Measurements from ENCODE around the gene PFN4.
"Not testable (repeated sequence)": the region's sequence is repeated elsewhere in the genome, so short reads cannot be mapped to it uniquely, and the experiment has no call there.

Gene PFN4

GRCh38 chr2:24115057-24115456, 8.1 kb downstream of the PFN4 start:
- peak; percentile 33 for DNase-seq (ENCODE audit: insufficient read length, low spot score)
- FAIRE-seq: peak; percentile 64

- FAIRE-seq (peak; percentile 36), DNase-seq (ENCODE audit: insufficient read length, low spot score) (peak; percentile 11)
Observed at GRCh38 chr2:24111407-24111901, 11.7 kb downstream of the PFN4 start.

- FAIRE-seq: no peak
Observed at GRCh38 chr2:24110660-24111303, 12.4 kb downstream of the PFN4 start.

GRCh38 chr2:24109431-24109830, 13.7 kb downstream of the PFN4 start:
- not testable (repeated sequence) for DNase-seq (ENCODE audit: insufficient read length, low spot score)

More at GRCh38 chr2:24110660-24111303, 12.4 kb downstream of the PFN4 start:
- no peak for DNase-seq (ENCODE audit: insufficient read length, low spot score)

GRCh38 chr2:24107336-24107735, 15.8 kb downstream of the PFN4 start:
- FAIRE-seq (no peak), DNase-seq (ENCODE audit: insufficient read length, low spot score) (no peak)

More at GRCh38 chr2:24109431-24109830, 13.7 kb downstream of the PFN4 start:
- not testable (repeated sequence) for FAIRE-seq

- FAIRE-seq (no peak), DNase-seq (ENCODE audit: insufficient read length, low spot score) (no peak)
Observed at GRCh38 chr2:24106786-24107185, 16.3 kb downstream of the PFN4 start.

GRCh38 chr2:24105816-24106215, 17.3 kb downstream of the PFN4 start:
- FAIRE-seq: no peak
- DNase-seq (ENCODE audit: insufficient read length, low spot score): no peak

- no peak for FAIRE-seq
- no peak for DNase-seq (ENCODE audit: insufficient read length, low spot score)
Observed at GRCh38 chr2:24104906-24105305, 18.2 kb downstream of the PFN4 start.

GRCh38 chr2:24104110-24104650, 19.0 kb downstream of the PFN4 start:
- FAIRE-seq: no peak
- DNase-seq (ENCODE audit: insufficient read length, low spot score): no peak

- DNase-seq (ENCODE audit: insufficient read length, low spot score) (no peak), FAIRE-seq (no peak)
Observed at GRCh38 chr2:24102677-24103076, 20.5 kb downstream of the PFN4 start.

GRCh38 chr2:24101992-24102391, 21.1 kb downstream of the PFN4 start:
- FAIRE-seq (no peak), DNase-seq (ENCODE audit: insufficient read length, low spot score) (no peak)

GRCh38 chr2:24100732-24101131, 22.4 kb downstream of the PFN4 start:
- not testable (repeated sequence) for DNase-seq (ENCODE audit: insufficient read length, low spot score); FAIRE-seq

GRCh38 chr2:24095171-24095677, 27.9 kb downstream of the PFN4 start:
- FAIRE-seq; DNase-seq (ENCODE audit: insufficient read length, low spot score): not testable (repeated sequence)

- not testable (repeated sequence) for FAIRE-seq
Observed at GRCh38 chr2:24093270-24093669, 29.9 kb downstream of the PFN4 start.

GRCh38 chr2:24088821-24089359, 34.2 kb downstream of the PFN4 start:
- no peak for DNase-seq (ENCODE audit: insufficient read length, low spot score)
- FAIRE-seq: no peak

More at GRCh38 chr2:24093270-24093669, 29.9 kb downstream of the PFN4 start:
- not testable (repeated sequence) for DNase-seq (ENCODE audit: insufficient read length, low spot score)

GRCh38 chr2:24087032-24087431, 36.1 kb downstream of the PFN4 start:
- FAIRE-seq (no peak), DNase-seq (ENCODE audit: insufficient read length, low spot score) (no peak)

GRCh38 chr2:24086241-24086640, 36.9 kb downstream of the PFN4 start:
- DNase-seq (ENCODE audit: insufficient read length, low spot score) (no peak), FAIRE-seq (no peak)

- no peak for FAIRE-seq
- no peak for DNase-seq (ENCODE audit: insufficient read length, low spot score)
Observed at GRCh38 chr2:24085200-24085489, 38.0 kb downstream of the PFN4 start.

GRCh38 chr2:24084386-24085199, 38.5 kb downstream of the PFN4 start, which contains the start of gene TP53I3:
Gene TP53I3, minus strand, starts transcription at chr2:24084834. Its CDS starts 508 bp downstream, at chr2:24084326.
- DNase-seq (ENCODE audit: insufficient read length, low spot score): peak; percentile 93
- peak; percentile 83 for FAIRE-seq

- FAIRE-seq: peak; percentile 26
Observed at GRCh38 chr2:24083567-24084385, 39.4 kb downstream of the PFN4 start.

More at GRCh38 chr2:24083567-24084385, 39.4 kb downstream of the PFN4 start:
- DNase-seq (ENCODE audit: insufficient read length, low spot score): peak; percentile 74
